ENCODE measurements around the gene NDUFS2. TPM values are rescaled to one million over a fixed set of nuclear protein-coding genes. Genes with fewer than 3 reads are reported as not detected.

The NDUFS2 gene
- total and polyA plus RNA-seq, 9 of the 15 experiments (the other 6 are each of a cell fraction or from before 2014, with no cell fraction given), result 70.0 to 176 (median 141) TPM

DNA sequence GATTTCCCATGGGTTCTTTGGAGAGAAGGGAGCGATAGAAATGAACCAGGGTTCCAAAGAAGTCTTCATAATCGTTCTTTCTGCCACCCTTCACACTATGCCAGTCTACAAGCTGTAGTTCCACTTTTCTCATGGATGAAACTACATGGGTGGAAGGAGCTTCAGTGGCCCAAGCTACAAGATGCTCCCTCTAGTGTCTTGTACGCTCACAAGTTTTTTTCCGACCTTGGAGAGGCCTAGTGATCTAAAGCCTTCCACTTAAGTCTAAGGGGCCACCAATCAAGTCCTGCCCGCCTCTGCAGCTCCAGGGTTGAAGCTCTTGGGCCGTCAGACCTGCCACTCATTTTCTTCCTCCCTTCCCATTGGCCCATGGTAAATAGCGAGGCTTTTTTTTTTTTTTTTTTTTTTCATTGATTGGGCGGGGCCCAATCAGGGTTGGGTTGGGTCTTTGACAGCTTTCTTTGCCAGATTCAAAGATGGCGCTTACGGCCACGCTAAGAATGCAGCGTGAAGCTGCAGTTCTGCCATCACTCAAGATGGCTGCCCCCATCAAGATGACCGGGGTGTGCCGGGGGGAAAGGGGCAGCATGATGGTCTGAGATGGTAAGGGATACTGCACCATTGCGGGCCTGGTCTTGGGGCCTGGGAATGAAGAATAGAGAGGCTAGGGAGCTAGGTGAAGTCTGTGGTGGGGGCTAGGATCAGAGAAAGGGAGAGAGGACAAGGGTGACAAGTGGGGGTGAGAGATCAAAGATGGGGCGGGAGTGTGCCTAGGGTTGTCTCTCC lies 23.6 kb downstream of the NDUFS2 start, which contains the start of gene TOMM40L (continued):
- TF ChIP-seq, protein P1, sequence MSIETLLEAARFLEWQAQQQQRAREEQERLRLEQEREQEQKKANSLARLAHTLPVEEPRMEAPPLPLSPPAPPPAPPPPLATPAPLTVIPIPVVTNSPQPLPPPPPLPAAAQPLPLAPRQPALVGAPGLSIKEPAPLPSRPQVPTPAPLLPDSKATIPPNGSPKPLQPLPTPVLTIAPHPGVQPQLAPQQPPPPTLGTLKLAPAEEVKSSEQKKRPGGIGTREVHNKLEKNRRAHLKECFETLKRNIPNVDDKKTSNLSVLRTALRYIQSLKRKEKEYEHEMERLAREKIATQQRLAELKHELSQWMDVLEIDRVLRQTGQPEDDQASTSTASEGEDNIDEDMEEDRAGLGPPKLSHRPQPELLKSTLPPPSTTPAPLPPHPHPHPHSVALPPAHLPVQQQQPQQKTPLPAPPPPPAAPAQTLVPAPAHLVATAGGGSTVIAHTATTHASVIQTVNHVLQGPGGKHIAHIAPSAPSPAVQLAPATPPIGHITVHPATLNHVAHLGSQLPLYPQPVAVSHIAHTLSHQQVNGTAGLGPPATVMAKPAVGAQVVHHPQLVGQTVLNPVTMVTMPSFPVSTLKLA (conservative IDR thresholded peaks at IDR 0.05), result peak; percentile 59 to 73
- TF ChIP-seq KLF13 (tag; IDR thresholded peaks at IDR 0.05; ENCODE audit: borderline replicate concordance, low read depth) (no peak), ZNF274 (IDR thresholded peaks at IDR 0.05; ENCODE audit: borderline replicate concordance, low read depth, low read length) (no peak), BMI1 (IDR thresholded peaks at IDR 0.05; ENCODE audit: low read length) (no peak), ZNF561 (CRISPR knock-in tag; conservative IDR thresholded peaks at IDR 0.05) (no peak), RCOR1 (IDR thresholded peaks at IDR 0.05; ENCODE audit: borderline replicate concordance in 1 of 2, low read depth in 2 of 2, low read length in 2 of 2) (0 out of 4 replicates have a peak, but pooled peaks of 1 of the 2 experiments have one; percentile 13), ZNF12 (CRISPR knock-in tag; IDR thresholded peaks at IDR 0.05) (no peak), POLR3A (IDR thresholded peaks at IDR 0.05; ENCODE audit: borderline replicate concordance, extremely low read depth, insufficient read depth, insufficient read length) (no peak), HCFC1 (IDR thresholded peaks at IDR 0.05; ENCODE audit: low read depth, low read length) (peak; percentile 90), SMC3 (conservative IDR thresholded peaks at IDR 0.05; ENCODE audit: insufficient read depth, low read depth, low read length) (0 out of 2 replicates have a peak, but pooled peaks have one; percentile 33), ZC3H8 (IDR thresholded peaks at IDR 0.05) (no peak), SMARCA4 (IDR thresholded peaks at IDR 0.05) (no peak), HIVEP1 (CRISPR knock-in tag; IDR thresholded peaks at IDR 0.05) (no peak), MYNN (IDR thresholded peaks at IDR 0.05) (no peak), MYNN (CRISPR knock-in tag; IDR thresholded peaks at IDR 0.05) (no peak), ATF7 (IDR thresholded peaks at IDR 0.05) (peak; percentile 66), WHSC1 (IDR thresholded peaks at IDR 0.05; ENCODE audit: low read length) (no peak)
- TF ChIP-seq, protein P2, sequence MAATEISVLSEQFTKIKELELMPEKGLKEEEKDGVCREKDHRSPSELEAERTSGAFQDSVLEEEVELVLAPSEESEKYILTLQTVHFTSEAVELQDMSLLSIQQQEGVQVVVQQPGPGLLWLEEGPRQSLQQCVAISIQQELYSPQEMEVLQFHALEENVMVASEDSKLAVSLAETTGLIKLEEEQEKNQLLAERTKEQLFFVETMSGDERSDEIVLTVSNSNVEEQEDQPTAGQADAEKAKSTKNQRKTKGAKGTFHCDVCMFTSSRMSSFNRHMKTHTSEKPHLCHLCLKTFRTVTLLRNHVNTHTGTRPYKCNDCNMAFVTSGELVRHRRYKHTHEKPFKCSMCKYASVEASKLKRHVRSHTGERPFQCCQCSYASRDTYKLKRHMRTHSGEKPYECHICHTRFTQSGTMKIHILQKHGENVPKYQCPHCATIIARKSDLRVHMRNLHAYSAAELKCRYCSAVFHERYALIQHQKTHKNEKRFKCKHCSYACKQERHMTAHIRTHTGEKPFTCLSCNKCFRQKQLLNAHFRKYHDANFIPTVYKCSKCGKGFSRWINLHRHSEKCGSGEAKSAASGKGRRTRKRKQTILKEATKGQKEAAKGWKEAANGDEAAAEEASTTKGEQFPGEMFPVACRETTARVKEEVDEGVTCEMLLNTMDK (IDR thresholded peaks at IDR 0.05; ENCODE audit: borderline replicate concordance, insufficient read depth, low read depth, low read length, poor library complexity, severe bottlenecking), result no peak
- TF ChIP-seq, protein P3, sequence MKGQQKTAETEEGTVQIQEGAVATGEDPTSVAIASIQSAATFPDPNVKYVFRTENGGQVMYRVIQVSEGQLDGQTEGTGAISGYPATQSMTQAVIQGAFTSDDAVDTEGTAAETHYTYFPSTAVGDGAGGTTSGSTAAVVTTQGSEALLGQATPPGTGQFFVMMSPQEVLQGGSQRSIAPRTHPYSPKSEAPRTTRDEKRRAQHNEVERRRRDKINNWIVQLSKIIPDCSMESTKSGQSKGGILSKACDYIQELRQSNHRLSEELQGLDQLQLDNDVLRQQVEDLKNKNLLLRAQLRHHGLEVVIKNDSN (CRISPR knock-in tag; IDR thresholded peaks at IDR 0.05), result no peak
- TF ChIP-seq, protein P4, sequence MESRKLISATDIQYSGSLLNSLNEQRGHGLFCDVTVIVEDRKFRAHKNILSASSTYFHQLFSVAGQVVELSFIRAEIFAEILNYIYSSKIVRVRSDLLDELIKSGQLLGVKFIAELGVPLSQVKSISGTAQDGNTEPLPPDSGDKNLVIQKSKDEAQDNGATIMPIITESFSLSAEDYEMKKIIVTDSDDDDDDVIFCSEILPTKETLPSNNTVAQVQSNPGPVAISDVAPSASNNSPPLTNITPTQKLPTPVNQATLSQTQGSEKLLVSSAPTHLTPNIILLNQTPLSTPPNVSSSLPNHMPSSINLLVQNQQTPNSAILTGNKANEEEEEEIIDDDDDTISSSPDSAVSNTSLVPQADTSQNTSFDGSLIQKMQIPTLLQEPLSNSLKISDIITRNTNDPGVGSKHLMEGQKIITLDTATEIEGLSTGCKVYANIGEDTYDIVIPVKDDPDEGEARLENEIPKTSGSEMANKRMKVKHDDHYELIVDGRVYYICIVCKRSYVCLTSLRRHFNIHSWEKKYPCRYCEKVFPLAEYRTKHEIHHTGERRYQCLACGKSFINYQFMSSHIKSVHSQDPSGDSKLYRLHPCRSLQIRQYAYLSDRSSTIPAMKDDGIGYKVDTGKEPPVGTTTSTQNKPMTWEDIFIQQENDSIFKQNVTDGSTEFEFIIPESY (CRISPR knock-in tag; IDR thresholded peaks at IDR 0.05), result no peak
- TF ChIP-seq, protein P5, sequence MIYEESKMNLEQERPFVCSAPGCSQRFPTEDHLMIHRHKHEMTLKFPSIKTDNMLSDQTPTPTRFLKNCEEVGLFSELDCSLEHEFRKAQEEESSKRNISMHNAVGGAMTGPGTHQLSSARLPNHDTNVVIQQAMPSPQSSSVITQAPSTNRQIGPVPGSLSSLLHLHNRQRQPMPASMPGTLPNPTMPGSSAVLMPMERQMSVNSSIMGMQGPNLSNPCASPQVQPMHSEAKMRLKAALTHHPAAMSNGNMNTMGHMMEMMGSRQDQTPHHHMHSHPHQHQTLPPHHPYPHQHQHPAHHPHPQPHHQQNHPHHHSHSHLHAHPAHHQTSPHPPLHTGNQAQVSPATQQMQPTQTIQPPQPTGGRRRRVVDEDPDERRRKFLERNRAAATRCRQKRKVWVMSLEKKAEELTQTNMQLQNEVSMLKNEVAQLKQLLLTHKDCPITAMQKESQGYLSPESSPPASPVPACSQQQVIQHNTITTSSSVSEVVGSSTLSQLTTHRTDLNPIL (CRISPR knock-in tag; IDR thresholded peaks at IDR 0.05), result no peak
